Measurements from ENCODE around the gene FHAD1. TPM values are rescaled to one million over a fixed set of nuclear protein-coding genes. Genes with fewer than 3 reads are reported as not detected.

Gene FHAD1
- total and polyA plus RNA-seq, 9 of the 15 experiments (the other 6 are each of a cell fraction or from before 2014, with no cell fraction given): 0.32 to 2.1 (median 1.5) TPM; not detected in 1

GRCh38 chr1:15429701-15430149, 182.7 kb downstream of the FHAD1 start:
- Histone ChIP-seq H3K27me3 (ENCODE audit: control insufficient read depth in 2 of 2, insufficient read depth in 2 of 2, low read length in 2 of 2) (no peaks in the 10 kb centered on the region), H3K4me2 (ENCODE audit: insufficient read depth, low read length) (no peak overlapping the region), H3K4me3 (no peak overlapping the region), H3K9me1 (ENCODE audit: control insufficient read depth, insufficient read depth, low read length) (peaks cover 5% of the 10 kb centered on the region), H2AFZ (ENCODE audit: low read depth, low read length) (no peak overlapping the region), H3K4me1 (replicated peaks in 1 of 2; ENCODE audit: control insufficient read depth in 2 of 2, insufficient read depth in 2 of 2, low read length in 2 of 2) (peaks cover 13 to 47% of the 10 kb centered on the region in 2 experiments; a peak in 4 of 5 replicates), H3K27ac (ENCODE audit: extremely low read depth, low read depth, low read length) (no peak overlapping the region), H4K20me1 (replicated peaks; ENCODE audit: control insufficient read depth, insufficient read depth, low read length) (peaks cover 10% of the 10 kb centered on the region; the same call in 1 of the 2 replicates), H3K79me2 (ENCODE audit: control insufficient read depth, insufficient read depth, low read length) (no peaks in the 10 kb centered on the region), H3K9me3 (replicated peaks; ENCODE audit: control insufficient read depth, insufficient read depth, low read depth, low read length) (no peaks in the 10 kb centered on the region), H3K36me3 (ENCODE audit: control insufficient read depth, insufficient read depth, low read length) (peaks cover 41% of the 10 kb centered on the region; the same call in 2 of the 3 replicates), H3K9ac (ENCODE audit: insufficient read depth in 1 of 2, low read depth in 2 of 2, low read length in 2 of 2) (peak overlapping the region in 1 of 2 experiments; percentile 79; a peak in 2 of 4 replicates)
- TF ChIP-seq PTRF (tag; IDR thresholded peaks at IDR 0.05): no peak
- TF ChIP-seq FOSL1 (tag; conservative IDR thresholded peaks at IDR 0.05): peak; percentile 57; the same call in 1 of the 2 replicates
- peak; percentile 56; the same call in 1 of the 2 replicates for TF ChIP-seq ZBTB33 (CRISPR knock-in tag; IDR thresholded peaks at IDR 0.05)
- no peak for TF ChIP-seq KLF6 (CRISPR knock-in tag; IDR thresholded peaks at IDR 0.05; ENCODE audit: borderline replicate concordance)
- 0 out of 2 replicates have a peak, but pooled peaks have one; percentile 37 for TF ChIP-seq MAX (CRISPR knock-in tag; IDR thresholded peaks at IDR 0.05)
- peak; percentile 47; the same call in 1 of the 2 replicates for TF ChIP-seq CREM (IDR thresholded peaks at IDR 0.05; ENCODE audit: low read depth)
- TF ChIP-seq NCOR1 (IDR thresholded peaks at IDR 0.05): 0 out of 2 replicates have a peak, but pooled peaks have one; percentile 4
- TF ChIP-seq ATF1 (CRISPR knock-in tag; IDR thresholded peaks at IDR 0.05): no peak
- peak; percentile 63 for TF ChIP-seq ATF1 (tag; IDR thresholded peaks at IDR 0.05)
- peak; percentile 15; the same call in 1 of the 2 replicates for TF ChIP-seq JUND (IDR thresholded peaks at IDR 0.05; ENCODE audit: borderline replicate concordance, low read depth, low read length)
- no peak for TF ChIP-seq JUND (tag; IDR thresholded peaks at IDR 0.05; ENCODE audit: borderline replicate concordance, low read depth, low read length)
- no peak for TF ChIP-seq ZEB2 (IDR thresholded peaks at IDR 0.05)
- TF ChIP-seq ATF3 (IDR thresholded peaks at IDR 0.05): peak; percentile 79
- TF ChIP-seq ATF3 (CRISPR knock-in tag; conservative IDR thresholded peaks at IDR 0.05): no peak
- TF ChIP-seq ATF7 (IDR thresholded peaks at IDR 0.05): peak; percentile 64; the same call in 1 of the 2 replicates
- TF ChIP-seq POLR2G (IDR thresholded peaks at IDR 0.05; ENCODE audit: low read depth, low read length): peak; percentile 50
- peak; percentile 84 for TF ChIP-seq CEBPB (tag; IDR thresholded peaks at IDR 0.05)
- no peak for TF ChIP-seq ZC3H11A (IDR thresholded peaks at IDR 0.05; ENCODE audit: low read depth, low read length)
- TF ChIP-seq RNF2 (IDR thresholded peaks at IDR 0.05): no peak
- peak; percentile 60 for TF ChIP-seq CEBPG (CRISPR knock-in tag; IDR thresholded peaks at IDR 0.05)
- TF ChIP-seq CEBPG (tag; conservative IDR thresholded peaks at IDR 0.05 in 1 of 2, IDR thresholded peaks at IDR 0.05 in 1 of 2): peak; percentile 48 to 69; a peak in 2 of 4 replicates
- no peak for TF ChIP-seq ZNF121 (CRISPR knock-in tag; conservative IDR thresholded peaks at IDR 0.05)
- CTCF ChIA-PET (ENCODE audit: low intra/inter-chr PET ratio): interaction anchor here (1.0 to 2.8 kb wide), 3 partner anchors 101 to 125 kb away, joined by 3 to 46 read pairs (median 3); no protein-coding TSS in a partner anchor
- in situ Hi-C loops (cut with MboI): loop anchor here (5.0 to 10.0 kb wide), 3 partner anchors 102 to 305 kb away; partner anchors contain the start of gene TMEM51
- 75% methylated on average over 17 of the region's 19 CpGs for WGBS (ENCODE audit: insufficient coverage, low coverage, missing lambda C conversion rate)
- no peak for FAIRE-seq
- intact Hi-C loops (cut with micrococcal nuclease): loop anchor here (10.0 kb wide), 1 partner anchor 275 kb away; the partner anchor contains the start of gene TMEM51
- POLR2A ChIA-PET: no interaction called here
- BruUV-seq (replicated peaks): no TSS peak
- ATAC-seq: no peak
- no peak for DNase-seq (ENCODE audit: extremely low read depth in 1 of 4, low spot score in 3 of 4)

All from K562 (cell line).